RWPE2 (cell line): ENCODE measurements around the gene AGK.

Source experiments
- ATAC-seq: fragments of 200-7000 bp; cut with Tn5 transposase; 3 replicates; pipeline ENCODE4 v1.9.1; 2021; ENCODE audit warnings: low read depth
- DNase-seq: peaks from one replicate; pipeline ENCODE4 v3.0.0-alpha.2; 2020; ENCODE audit warnings: low spot score
- H3K27ac ChIP-seq: fragments of 450-650 bp; 2 replicates; pipeline ENCODE4 v1.5.1; 2017; ENCODE audit warnings: mild to moderate bottlenecking; ENCODE audit not compliant: poor library complexity, severe bottlenecking
- H3K27me3 ChIP-seq: fragments of 250-450 bp; sonication (Bioruptor Pico); 2 replicates; pipeline ENCODE4 v1.5.1; 2021; ENCODE audit warnings: mild to moderate bottlenecking, moderate library complexity; ENCODE audit not compliant: insufficient read depth, poor library complexity, severe bottlenecking
- H3K36me3 ChIP-seq: fragments of 250-450 bp; sonication (Bioruptor Pico); 2 replicates; pipeline ENCODE4 v1.5.1; 2020; ENCODE audit warnings: low read depth, mild to moderate bottlenecking, moderate library complexity
- H3K4me1 ChIP-seq: fragments of 250-450 bp; sonication (Bioruptor Pico); 2 replicates; pipeline ENCODE4 v1.5.1; 2021; ENCODE audit warnings: mild to moderate bottlenecking, moderate library complexity; ENCODE audit not compliant: insufficient read depth, poor library complexity, severe bottlenecking
- H3K4me3 ChIP-seq: fragments of 250-450 bp; sonication (Bioruptor Pico); 2 replicates; pipeline ENCODE4 v1.5.1; 2021; ENCODE audit warnings: mild to moderate bottlenecking, moderate library complexity; ENCODE audit not compliant: severe bottlenecking
- H3K9me3 ChIP-seq: fragments of 250-450 bp; sonication (Bioruptor Pico); 2 replicates; pipeline ENCODE4 v1.5.1; 2021; ENCODE audit warnings: mild to moderate bottlenecking, moderate library complexity; ENCODE audit not compliant: severe bottlenecking
- CTCF ChIP-seq: fragments of 450-650 bp; IDR thresholded peaks from one replicate; pipeline ENCODE4 v1.5.1; 2017; ENCODE audit warnings: mild to moderate bottlenecking, moderate library complexity; ENCODE audit not compliant: poor library complexity, severe bottlenecking

The AGK gene

GRCh38 chr7:141664450-141664849 is 113.2 kb downstream of the AGK start:
- H3K36me3 ChIP-seq: 0 out of 2 replicates have a peak, but pooled peaks cover 13% of the 10 kb centered on the region
- H3K9me3 ChIP-seq: no peaks in the 10 kb centered on the region
- DNase-seq (no peak), ATAC-seq (no peak)
- no peaks in the 10 kb centered on the region for H3K27me3 ChIP-seq
- no peak overlapping the region for H3K27ac ChIP-seq
- no peaks in the 10 kb centered on the region for H3K4me1 ChIP-seq
- TF ChIP-seq CTCF: no peak
- H3K4me3 ChIP-seq: no peak overlapping the region

- H3K36me3 ChIP-seq: 0 out of 2 replicates have a peak, but pooled peaks cover 13% of the 10 kb centered on the region
- DNase-seq (no peak), ATAC-seq (no peak)
- H3K9me3 ChIP-seq: no peaks in the 10 kb centered on the region
- no peak for TF ChIP-seq CTCF
- no peaks in the 10 kb centered on the region for H3K4me1 ChIP-seq
- no peak overlapping the region for H3K27ac ChIP-seq
- no peaks in the 10 kb centered on the region for H3K27me3 ChIP-seq
- no peak overlapping the region for H3K4me3 ChIP-seq
Measured at GRCh38 chr7:141665208-141666035, 114.2 kb downstream of the AGK start.

GRCh38 chr7:141666071-141666470 is 114.9 kb downstream of the AGK start:
- no peaks in the 10 kb centered on the region for H3K4me1 ChIP-seq
- TF ChIP-seq CTCF: no peak
- no peak overlapping the region for H3K27ac ChIP-seq
- no peaks in the 10 kb centered on the region for H3K9me3 ChIP-seq
- H3K36me3 ChIP-seq: peaks cover 17% of the 10 kb centered on the region
- DNase-seq: no peak
- no peak for ATAC-seq
- no peak overlapping the region for H3K4me3 ChIP-seq
- H3K27me3 ChIP-seq: no peaks in the 10 kb centered on the region

GRCh38 chr7:141668853-141669252 is 117.6 kb downstream of the AGK start:
- no peak for TF ChIP-seq CTCF
- Histone ChIP-seq H3K27me3 (no peaks in the 10 kb centered on the region), H3K4me3 (no peak overlapping the region), H3K9me3 (peaks cover 1% of the 10 kb centered on the region), H3K36me3 (peaks cover 17% of the 10 kb centered on the region), H3K4me1 (peaks cover under 1% of the 10 kb centered on the region), H3K27ac (no peak overlapping the region)
- ATAC-seq: no peak
- DNase-seq: no peak
